MCF 10A (cell line): ENCODE results near the gene NPW. TPM values are rescaled to one million over a fixed set of nuclear protein-coding genes. Genes with fewer than 3 reads are reported as not detected.
A peak's percentile ranks its signal among the peaks of the same experiment; 100 is the strongest.

Experiments used
- BruUV-seq: library from RNA; stranded (reverse); fragments of 400-500 nt; replicated peaks from 2 replicates; lab custom pipeline; 2021; lab: Mats Ljungman, UMichigan
- CTCF ChIA-PET: fragments of 300-600 bp; sonication (Branson Sonifier 250); formaldehyde crosslinking; extraction: SDS; loops from one replicate; lab custom pipeline; 2021; ENCODE audit warnings: antibody characterized with exemption, inconsistent platforms; lab: Yijun Ruan, JAX
- POLR2A ChIA-PET: fragments of 300-600, 350-650 bp; sonication (Branson Sonifier 250); formaldehyde crosslinking; extraction: SDS; loops from one replicate; lab custom pipeline; 2020; ENCODE audit warnings: antibody characterized with exemption, inconsistent platforms; lab: Yijun Ruan, JAX
- DNase-seq: peaks from one replicate; pipeline ENCODE4 v3.0.0-alpha.2; 2018; ENCODE audit not compliant: unreplicated experiment
- H3K27ac Mint-ChIP-seq: one replicate; pipeline ENCODE4 v1.8.0; 2022; ENCODE audit warnings: mild to moderate bottlenecking, low read depth, mixed read lengths; ENCODE audit not compliant: unreplicated experiment
- H3K27me3 Mint-ChIP-seq: one replicate; pipeline ENCODE4 v1.8.0; 2022; ENCODE audit warnings: mixed read lengths; ENCODE audit not compliant: insufficient read depth, unreplicated experiment
- H3K36me3 Mint-ChIP-seq: one replicate; pipeline ENCODE4 v1.8.0; 2022; ENCODE audit warnings: mild to moderate bottlenecking, moderate library complexity, mixed read lengths; ENCODE audit not compliant: insufficient read depth, unreplicated experiment
- H3K4me1 Mint-ChIP-seq: one replicate; pipeline ENCODE4 v1.8.0; 2022; ENCODE audit warnings: mixed read lengths; ENCODE audit not compliant: insufficient read depth, unreplicated experiment
- H3K4me3 Mint-ChIP-seq: one replicate; pipeline ENCODE4 v1.8.0; 2022; ENCODE audit warnings: mild to moderate bottlenecking, moderate library complexity, mixed read lengths; ENCODE audit not compliant: unreplicated experiment
- H3K9me3 Mint-ChIP-seq: one replicate; pipeline ENCODE4 v1.8.0; 2022; ENCODE audit warnings: mixed read lengths; ENCODE audit not compliant: unreplicated experiment
- CTCF ChIP-seq: fragments of 200-600 bp; IDR thresholded peaks from one replicate; pipeline ENCODE4 v1.8.0; 2022; ENCODE audit warnings: antibody characterized with exemption, mild to moderate bottlenecking; ENCODE audit not compliant: unreplicated experiment
- intact Hi-C: fragments of 100-400 bp; cut with micrococcal nuclease; formaldehyde crosslinking; loops from 2 replicates; pipeline ENCODE4 v1.14.1; 2022
- total RNA-seq: library from RNA; stranded (reverse); gene quantifications from 2 replicates; pipeline ENCODE4 v1.2.3, GENCODE V29; 2022

NPW gene
- total RNA-seq, 1 experiment from 2014 or later = 4.9 TPM

GRCh38 chr16:2040041-2040786 lies 20.6 kb downstream of the NPW start:
- BruUV-seq = no TSS peak
- H3K9me3 Mint-ChIP-seq = no peaks in the 10 kb centered on the region
- no peak overlapping the region for H3K4me3 Mint-ChIP-seq
- DNase-seq = no peak
- H3K4me1 Mint-ChIP-seq = peaks cover 6% of the 10 kb centered on the region
- H3K27me3 Mint-ChIP-seq = no peaks in the 10 kb centered on the region
- H3K27ac Mint-ChIP-seq = peak overlapping the region; percentile 27
- CTCF ChIA-PET = interaction anchor here (0.6 to 0.7 kb wide), 2 partner anchors 43 to 202 kb away, joined by 3 read pairs; no protein-coding TSS in a partner anchor
- H3K36me3 Mint-ChIP-seq = no peaks in the 10 kb centered on the region
- no peak for TF ChIP-seq CTCF
- intact Hi-C loops = no loop called here
- POLR2A ChIA-PET = interaction anchor here (1.0 to 1.8 kb wide), 5 partner anchors 8 to 115 kb away, joined by 3 to 9 read pairs (median 4); no protein-coding TSS in a partner anchor

GRCh38 chr16:2040787-2041522 lies 21.4 kb downstream of the NPW start:
- H3K27ac Mint-ChIP-seq = peak overlapping the region; percentile 27
- no TSS peak for BruUV-seq

GRCh38 chr16:2042171-2042985 lies 22.8 kb downstream of the NPW start:
- H3K4me3 Mint-ChIP-seq = no peak overlapping the region
- no peaks in the 10 kb centered on the region for H3K36me3 Mint-ChIP-seq
- CTCF ChIA-PET = no interaction called here
- H3K9me3 Mint-ChIP-seq = no peaks in the 10 kb centered on the region
- no peaks in the 10 kb centered on the region for H3K27me3 Mint-ChIP-seq
- POLR2A ChIA-PET = interaction anchor here (0.7 kb wide), 1 partner anchor 34 kb away, joined by 4 read pairs; no protein-coding TSS in a partner anchor
- peaks cover 17% of the 10 kb centered on the region for H3K4me1 Mint-ChIP-seq
- TF ChIP-seq CTCF = no peak
- intact Hi-C loops = no loop called here
- H3K27ac Mint-ChIP-seq = no peak overlapping the region
- BruUV-seq = no TSS peak
- DNase-seq = no peak

More at GRCh38 chr16:2040787-2041522, 21.4 kb downstream of the NPW start:
- no peaks in the 10 kb centered on the region for H3K36me3 Mint-ChIP-seq
- CTCF ChIA-PET = interaction anchor here (0.7 to 1.2 kb wide), 2 partner anchors 18 to 42 kb away, joined by 3 read pairs; no protein-coding TSS in a partner anchor
- POLR2A ChIA-PET = interaction anchor here (0.7 to 1.8 kb wide), 6 partner anchors 9 to 114 kb away, joined by 4 to 9 read pairs (median 6); partner anchors contain the start of gene NHERF2
- H3K4me3 Mint-ChIP-seq = no peak overlapping the region
- peaks cover 6% of the 10 kb centered on the region for H3K4me1 Mint-ChIP-seq
- TF ChIP-seq CTCF = no peak
- H3K9me3 Mint-ChIP-seq = no peaks in the 10 kb centered on the region
- intact Hi-C loops = no loop called here
- peak; percentile 75 for DNase-seq
- H3K27me3 Mint-ChIP-seq = no peaks in the 10 kb centered on the region
